PC-3 (cell line): ENCODE data around the gene RFX4. TPM values are rescaled to one million over a fixed set of nuclear protein-coding genes. Genes with fewer than 3 reads are reported as not detected.

ENCODE experiments used
- ATAC-seq: fragments of 200-7000 bp; cut with Tn5 transposase; 2 replicates; pipeline ENCODE4 v1.9.1; 2020; ENCODE audit warnings: mild to moderate bottlenecking, moderate library complexity
- BruUV-seq: library from RNA; stranded (reverse); fragments of 400-500 nt; replicated peaks from 2 replicates; lab custom pipeline; 2021; lab: Mats Ljungman, UMichigan
- CTCF ChIA-PET: fragments of 300-600 bp; sonication (Branson Sonifier 250); formaldehyde crosslinking; loops from one replicate; lab custom pipeline; 2022; ENCODE audit warnings: antibody characterized with exemption; lab: Charles Lee
- POLR2A ChIA-PET: fragments of 300-600 bp; sonication (Branson Sonifier 250); formaldehyde crosslinking; loops from one replicate; lab custom pipeline; 2022; ENCODE audit warnings: antibody characterized with exemption; ENCODE audit not compliant: unreplicated experiment; lab: Charles Lee
- DNase-seq: peaks from one replicate; pipeline ENCODE4 v3.0.0-alpha.2; 2015
- H2AFZ ChIP-seq: fragments of 300-600 bp; sonication (generic); 2 replicates; pipeline ENCODE4 v1.6.0; 2016; ENCODE audit warnings: antibody characterized with exemption, low read length
- H3F3A ChIP-seq: fragments of 300-600 bp; sonication (generic); one replicate; pipeline ENCODE4 v1.6.0; 2017; ENCODE audit warnings: antibody characterized with exemption, low read length, control low read depth, mild to moderate bottlenecking; ENCODE audit not compliant: unreplicated experiment
- H3K27ac ChIP-seq: fragments of 300-600 bp; sonication (generic); 2 replicates; pipeline ENCODE4 v1.5.1; 2016; ENCODE audit warnings: mild to moderate bottlenecking, low read length
- H3K27me3 ChIP-seq: fragments of 300-600 bp; sonication (generic); 2 replicates; pipeline ENCODE4 v1.6.1; 2016; ENCODE audit warnings: low read length, mixed read lengths
- H3K36me3 ChIP-seq: fragments of 300-600 bp; sonication (generic); 2 replicates; pipeline ENCODE4 v1.6.1; 2016; ENCODE audit warnings: low read depth, mixed run types, low read length, mixed read lengths
- H3K4me1 ChIP-seq: fragments of 300-600 bp; sonication (generic); 2 replicates; pipeline ENCODE4 v1.5.1; 2016; ENCODE audit warnings: low read length; ENCODE audit not compliant: insufficient read depth
- H3K4me2 ChIP-seq: fragments of 300-600 bp; sonication (generic); 2 replicates; pipeline ENCODE4 v1.6.0; 2016; ENCODE audit warnings: low read length
- H3K4me3 ChIP-seq: fragments of 300-600 bp; sonication (generic); 2 replicates; pipeline ENCODE4 v1.5.1; 2016; ENCODE audit warnings: mild to moderate bottlenecking, low read length, mixed read lengths
- H3K79me2 ChIP-seq: fragments of 300-600 bp; sonication (generic); 2 replicates; pipeline ENCODE4 v1.6.1; 2017; ENCODE audit warnings: low read length, mixed read lengths
- H3K9ac ChIP-seq: fragments of 300-600 bp; sonication (generic); 2 replicates; pipeline ENCODE4 v1.6.0; 2016; ENCODE audit warnings: mild to moderate bottlenecking, low read length
- H3K9me2 ChIP-seq: fragments of 300-600 bp; sonication (generic); replicated peaks from 2 replicates; pipeline ENCODE4 v1.6.1; 2016; ENCODE audit warnings: mixed run types, low read length, mixed read lengths
- H3K9me3 ChIP-seq: fragments of 300-600 bp; sonication (generic); 2 replicates; pipeline ENCODE4 v1.6.1; 2016; ENCODE audit warnings: low read length, mixed read lengths
- H4K20me1 ChIP-seq: fragments of 300-600 bp; sonication (generic); 2 replicates; pipeline ENCODE4 v1.6.1; 2016; ENCODE audit warnings: low read length, mixed read lengths
- EZH2 ChIP-seq: fragments of 300-600 bp; sonication (generic); IDR thresholded peaks from one replicate; pipeline ENCODE4 v1.6.1; 2017; ENCODE audit warnings: antibody characterized with exemption, mild to moderate bottlenecking, low read length; ENCODE audit not compliant: unreplicated experiment
- EZH2phosphoT487 ChIP-seq: fragments of 300-600 bp; sonication (generic); IDR thresholded peaks from 2 replicates; pipeline ENCODE4 v1.6.1; 2018; ENCODE audit warnings: mild to moderate bottlenecking, antibody characterized with exemption, low read length, borderline replicate concordance
- intact Hi-C: fragments of 100-400 bp; cut with micrococcal nuclease; formaldehyde crosslinking; loops from 2 replicates; pipeline ENCODE4 v1.9.0; 2023
- total RNA-seq: library from RNA; depleted of rRNA; stranded (reverse); fragments of >200 nt; gene quantifications from 2 replicates; pipeline ENCODE4 v1.2.3, GENCODE V29; 2014
- TF ChIP-seq, protein P1 (sequence below): fragments of 300-600 bp; sonication (generic); conservative IDR thresholded peaks from 2 replicates; pipeline ENCODE4 v1.5.1; 2017; ENCODE audit warnings: antibody characterized with exemption, low read depth, mild to moderate bottlenecking, low read length

The RFX4 gene
- total RNA-seq, 1 experiment from 2014 or later, result not detected

DNA sequence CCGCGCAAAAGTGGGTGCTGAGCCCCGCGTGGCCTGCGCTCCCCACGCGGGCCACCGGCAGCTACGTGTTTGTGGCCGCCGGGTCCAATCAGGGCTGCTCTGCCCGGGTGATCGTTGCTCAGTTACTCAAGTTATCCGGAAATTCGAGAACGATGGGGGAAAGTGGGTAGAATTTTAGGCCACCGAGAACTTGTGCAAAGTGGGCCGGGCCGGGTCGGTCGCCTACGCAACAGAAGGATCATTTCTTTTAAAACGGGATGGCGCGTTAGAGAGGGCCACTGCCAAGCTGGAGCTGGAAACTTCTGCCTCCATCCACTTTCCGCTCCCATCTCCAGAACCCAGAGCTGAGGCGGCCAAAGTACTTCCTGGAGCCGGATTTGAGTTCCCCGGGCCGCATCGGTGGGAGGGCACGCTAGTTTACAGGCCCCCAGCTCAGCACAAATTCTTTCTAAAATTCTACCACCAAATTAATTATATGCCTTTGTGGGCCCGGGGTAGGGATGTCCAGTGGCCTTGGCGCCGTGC lies 3.5 kb downstream of the RFX4 start:
- Histone ChIP-seq H3K27ac (no peak overlapping the region), H3K9ac (no peak overlapping the region), H3K4me3 (no peak overlapping the region), H2AFZ (no peak overlapping the region), H3K9me2 (no peaks in the 10 kb centered on the region), H3K9me3 (no peaks in the 10 kb centered on the region), H3K4me1 (no peaks in the 10 kb centered on the region), H3K79me2 (no peaks in the 10 kb centered on the region), H3K36me3 (no peaks in the 10 kb centered on the region), H3F3A (no peaks in the 10 kb centered on the region), H3K27me3 (peaks cover 94% of the 10 kb centered on the region), H4K20me1 (no peaks in the 10 kb centered on the region), H3K4me2 (0 out of 2 replicates have a peak overlapping the region, but pooled peaks have one; percentile 12)
- intact Hi-C loops, result no loop called here
- ATAC-seq, result no peak
- CTCF ChIA-PET, result no interaction called here
- no peak for DNase-seq
- POLR2A ChIA-PET, result no interaction called here
- no TSS peak for BruUV-seq
- peak; percentile 23 for TF ChIP-seq EZH2
- TF ChIP-seq, protein P1, sequence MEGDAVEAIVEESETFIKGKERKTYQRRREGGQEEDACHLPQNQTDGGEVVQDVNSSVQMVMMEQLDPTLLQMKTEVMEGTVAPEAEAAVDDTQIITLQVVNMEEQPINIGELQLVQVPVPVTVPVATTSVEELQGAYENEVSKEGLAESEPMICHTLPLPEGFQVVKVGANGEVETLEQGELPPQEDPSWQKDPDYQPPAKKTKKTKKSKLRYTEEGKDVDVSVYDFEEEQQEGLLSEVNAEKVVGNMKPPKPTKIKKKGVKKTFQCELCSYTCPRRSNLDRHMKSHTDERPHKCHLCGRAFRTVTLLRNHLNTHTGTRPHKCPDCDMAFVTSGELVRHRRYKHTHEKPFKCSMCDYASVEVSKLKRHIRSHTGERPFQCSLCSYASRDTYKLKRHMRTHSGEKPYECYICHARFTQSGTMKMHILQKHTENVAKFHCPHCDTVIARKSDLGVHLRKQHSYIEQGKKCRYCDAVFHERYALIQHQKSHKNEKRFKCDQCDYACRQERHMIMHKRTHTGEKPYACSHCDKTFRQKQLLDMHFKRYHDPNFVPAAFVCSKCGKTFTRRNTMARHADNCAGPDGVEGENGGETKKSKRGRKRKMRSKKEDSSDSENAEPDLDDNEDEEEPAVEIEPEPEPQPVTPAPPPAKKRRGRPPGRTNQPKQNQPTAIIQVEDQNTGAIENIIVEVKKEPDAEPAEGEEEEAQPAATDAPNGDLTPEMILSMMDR, result no peak

DNA sequence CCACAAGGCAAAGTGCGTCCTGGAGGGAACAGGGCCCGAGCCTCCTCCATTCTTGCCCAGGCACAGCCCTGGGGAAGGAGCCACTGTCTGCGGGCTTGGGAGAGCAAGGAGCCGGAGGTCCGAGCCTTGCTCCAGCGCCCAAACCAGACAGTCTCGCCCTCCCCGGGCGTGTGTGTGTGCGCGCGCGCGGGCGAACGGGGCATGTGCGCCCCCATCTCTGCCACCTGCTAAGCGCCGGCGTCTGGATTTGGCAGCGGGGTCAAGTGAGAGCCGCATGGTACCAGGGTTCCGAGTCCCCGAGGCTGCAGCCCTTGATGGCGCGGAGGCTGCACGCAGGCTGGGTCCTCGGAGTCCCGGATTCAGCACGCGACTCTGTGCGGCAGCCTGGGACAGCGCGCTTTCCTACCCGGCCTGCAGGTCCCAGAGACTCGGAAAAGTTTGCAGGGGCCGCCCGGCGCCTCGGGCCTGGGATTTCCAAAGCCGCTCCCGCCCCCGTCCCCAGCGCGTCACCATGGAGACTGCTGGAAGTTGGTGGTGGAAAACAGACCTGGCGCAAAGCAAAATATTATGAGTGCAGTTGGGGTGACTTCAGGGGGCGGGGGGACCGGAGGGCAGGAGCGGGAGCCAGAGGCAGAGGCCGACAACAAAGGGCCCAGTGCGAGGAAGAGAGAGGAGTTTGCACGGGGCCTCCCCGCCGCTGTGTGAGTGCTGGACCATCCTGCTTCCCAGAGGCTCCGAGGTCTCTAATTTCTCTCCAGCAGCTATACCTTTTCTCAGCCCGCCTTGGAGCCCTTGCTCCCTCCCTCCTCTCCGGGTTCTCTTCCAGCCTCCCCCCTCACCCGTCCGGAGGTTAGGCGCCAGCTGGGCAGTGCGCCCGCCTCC lies 4.2 kb downstream of the RFX4 start:
- TF ChIP-seq, protein P1, result no peak
- TF ChIP-seq EZH2, result peak; percentile 5
- POLR2A ChIA-PET, result no interaction called here
- H3K4me2 ChIP-seq, result 0 out of 2 replicates have a peak overlapping the region, but pooled peaks have one; percentile 12
- H3K36me3 ChIP-seq, result no peaks in the 10 kb centered on the region
- no peak overlapping the region for H2AFZ ChIP-seq
- intact Hi-C loops, result no loop called here
- no peak for DNase-seq
- no peak overlapping the region for H3K9ac ChIP-seq
- CTCF ChIA-PET, result no interaction called here
- peaks cover 94% of the 10 kb centered on the region for H3K27me3 ChIP-seq
- no peak overlapping the region for H3K4me3 ChIP-seq
- ATAC-seq, result no peak
- no peak overlapping the region for H3K27ac ChIP-seq
- no TSS peak for BruUV-seq
- H3K9me2 ChIP-seq, result no peaks in the 10 kb centered on the region
- H3K79me2 ChIP-seq, result no peaks in the 10 kb centered on the region
- H4K20me1 ChIP-seq, result no peaks in the 10 kb centered on the region
- H3F3A ChIP-seq, result no peaks in the 10 kb centered on the region
- H3K9me3 ChIP-seq, result no peaks in the 10 kb centered on the region
- H3K4me1 ChIP-seq, result no peaks in the 10 kb centered on the region

DNA sequence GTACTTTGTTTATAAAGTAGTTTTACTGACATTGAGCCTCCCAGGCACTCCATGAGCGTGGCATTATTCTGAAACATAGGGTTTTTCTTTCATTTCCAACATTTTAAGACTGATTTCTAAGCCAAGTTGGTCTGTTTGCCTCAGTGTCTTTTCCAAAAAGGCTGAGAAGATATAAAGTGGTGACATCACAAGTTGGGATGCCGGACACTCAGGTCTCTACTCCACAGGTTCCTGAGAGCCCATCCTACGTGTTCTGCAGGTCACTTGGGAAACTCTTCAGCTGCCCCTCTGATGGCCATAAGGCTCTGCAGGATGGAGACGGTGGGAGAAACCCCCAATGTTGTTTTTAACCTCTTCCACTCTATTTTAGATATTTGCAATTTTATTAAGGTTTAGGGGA lies 6.0 kb downstream of the RFX4 start:
- intact Hi-C loops, result no loop called here
- no TSS peak for BruUV-seq
- Histone ChIP-seq H2AFZ (no peak overlapping the region), H3K9me3 (no peaks in the 10 kb centered on the region), H3F3A (no peaks in the 10 kb centered on the region), H3K9ac (no peak overlapping the region), H3K4me1 (no peaks in the 10 kb centered on the region), H3K27ac (no peak overlapping the region), H3K27me3 (peaks cover 93% of the 10 kb centered on the region), H3K79me2 (no peaks in the 10 kb centered on the region), H3K36me3 (no peaks in the 10 kb centered on the region), H3K9me2 (no peaks in the 10 kb centered on the region), H3K4me2 (no peak overlapping the region), H3K4me3 (no peak overlapping the region), H4K20me1 (no peaks in the 10 kb centered on the region)
- ChIA-PET POLR2A (no interaction called here), CTCF (no interaction called here)
- DNase-seq (no peak), ATAC-seq (no peak)
- no peak for TF ChIP-seq EZH2phosphoT487
- TF ChIP-seq, protein P1, result no peak
- TF ChIP-seq EZH2, result no peak
